NOMO-1 (cell line): ENCODE data around the gene C1QTNF12.
A peak's percentile ranks its signal among the peaks of the same experiment; 100 is the strongest.

Source experiments
- DNase-seq, 2 experiments: peaks; one replicate each; lab custom pipeline; 2025; ENCODE audit not compliant: unreplicated experiment in 2 of 2; lab: John Stamatoyannopoulos, UW

C1QTNF12 gene

DNA sequence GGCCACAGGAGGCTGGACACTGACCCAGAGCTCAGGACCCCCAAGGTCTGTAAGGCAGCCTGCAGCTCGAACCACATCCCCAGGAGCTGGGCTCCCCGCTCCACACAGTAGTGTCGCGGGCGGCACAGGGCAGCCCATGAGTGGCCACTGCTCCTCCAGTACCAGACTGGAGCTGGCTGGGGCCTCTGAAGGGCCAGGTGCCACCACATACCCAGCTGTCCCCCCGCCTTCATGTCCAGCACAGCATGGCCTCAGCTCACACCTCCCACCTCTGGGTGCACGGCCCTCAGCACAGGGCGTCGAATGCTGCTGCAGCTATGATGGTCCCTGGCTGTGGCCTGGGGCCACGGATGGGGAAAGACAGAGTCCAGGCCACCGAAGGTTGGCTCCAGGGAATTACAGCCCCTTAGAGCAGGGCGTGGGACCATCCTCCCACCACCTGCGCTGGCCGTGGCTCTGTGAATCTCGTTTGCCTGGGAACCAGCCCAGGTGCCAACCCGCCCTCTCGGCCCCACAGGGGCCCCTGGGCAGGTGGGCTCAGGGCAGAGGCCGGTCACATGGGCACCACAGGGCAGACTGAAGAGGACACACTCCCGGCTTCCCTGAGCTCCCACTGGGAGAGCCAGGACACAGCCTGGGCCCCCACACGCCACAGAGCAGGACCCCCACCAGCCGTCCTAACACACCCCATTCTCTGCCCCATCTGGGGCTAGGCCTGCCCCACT is 30.5 kb downstream of the C1QTNF12 start:
- DNase-seq: no peak

DNA sequence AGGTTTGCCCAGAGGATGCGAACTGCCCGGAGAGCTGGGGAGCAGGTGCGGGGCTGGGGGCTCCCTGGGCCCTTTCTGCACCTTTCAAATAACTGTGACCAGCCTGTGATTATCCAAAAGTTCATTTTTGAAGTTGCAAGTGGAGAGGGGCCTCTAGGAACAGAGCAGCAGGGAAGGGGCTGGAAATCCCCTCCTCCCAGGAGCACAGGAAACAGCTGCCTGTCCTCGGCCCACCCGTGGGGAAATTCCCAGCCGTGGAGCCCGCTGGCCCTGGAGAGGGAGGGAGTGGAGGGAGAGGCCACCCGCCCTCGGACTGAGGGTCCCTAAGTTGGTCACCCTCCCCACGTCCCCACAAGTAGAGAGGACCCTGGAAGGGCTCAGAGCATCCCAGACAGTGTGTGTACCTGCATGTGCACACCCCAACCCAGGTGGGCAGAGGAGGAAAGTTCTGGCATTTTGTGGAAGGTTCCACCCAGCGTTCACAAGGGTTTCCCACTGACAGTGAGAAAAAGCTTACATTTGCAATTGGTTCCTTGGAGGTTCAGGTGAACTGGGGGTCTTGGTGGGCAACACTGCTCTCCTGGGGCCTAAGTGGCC is 31.3 kb downstream of the C1QTNF12 start:
- no peak for DNase-seq

DNA sequence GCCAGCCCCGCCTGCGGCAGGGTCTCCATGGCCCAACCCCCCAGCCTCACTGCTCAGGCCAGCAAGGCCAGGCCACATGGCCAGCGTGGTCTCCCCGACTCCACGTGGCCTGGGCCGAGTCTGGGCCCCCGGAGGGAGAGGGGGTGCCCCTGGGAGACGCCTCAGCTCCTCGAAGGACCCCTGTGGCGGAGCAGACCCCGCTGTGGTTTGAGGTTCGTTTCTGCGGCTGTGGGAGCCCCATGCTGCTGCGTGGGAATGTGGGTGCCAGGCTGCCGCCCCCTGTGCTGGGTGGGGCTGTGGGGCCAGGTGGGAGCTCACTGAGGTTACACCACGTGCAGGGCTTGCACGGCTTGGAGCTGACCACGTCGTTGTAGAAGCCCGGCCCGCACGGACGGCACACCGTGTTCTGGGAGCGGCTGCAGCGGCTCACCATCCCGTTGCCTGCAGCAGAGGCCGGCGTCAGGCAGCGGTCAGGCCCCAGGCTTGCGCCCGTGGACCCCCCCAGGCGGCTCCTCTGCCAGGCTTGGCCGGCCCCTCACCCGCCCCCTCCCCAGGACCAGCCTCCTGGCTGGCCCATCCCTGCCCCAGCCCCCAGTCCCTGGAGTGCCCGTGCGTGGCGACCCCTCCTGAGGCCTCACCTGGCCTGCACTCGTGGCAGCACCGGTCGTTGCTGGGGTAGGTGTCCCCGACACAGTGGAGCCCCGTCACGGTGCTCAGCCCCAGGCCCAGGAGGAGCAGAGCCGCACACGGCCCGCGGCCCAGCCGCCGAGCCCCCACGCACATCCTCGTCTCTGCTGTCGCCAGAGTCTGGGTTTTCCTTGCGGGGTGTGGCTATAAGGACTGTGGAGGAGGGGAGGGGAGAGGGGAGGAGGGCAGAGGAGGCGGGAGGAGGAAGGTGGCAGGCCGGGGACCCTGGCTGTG is 32.9 kb downstream of the C1QTNF12 start, which contains the start of gene TNFRSF4:
Gene TNFRSF4 (minus strand): TSS at position 809 of the 921 bp plus-strand sequence. CDS start 26 bp downstream, at position 783.
- no peak for DNase-seq

DNA sequence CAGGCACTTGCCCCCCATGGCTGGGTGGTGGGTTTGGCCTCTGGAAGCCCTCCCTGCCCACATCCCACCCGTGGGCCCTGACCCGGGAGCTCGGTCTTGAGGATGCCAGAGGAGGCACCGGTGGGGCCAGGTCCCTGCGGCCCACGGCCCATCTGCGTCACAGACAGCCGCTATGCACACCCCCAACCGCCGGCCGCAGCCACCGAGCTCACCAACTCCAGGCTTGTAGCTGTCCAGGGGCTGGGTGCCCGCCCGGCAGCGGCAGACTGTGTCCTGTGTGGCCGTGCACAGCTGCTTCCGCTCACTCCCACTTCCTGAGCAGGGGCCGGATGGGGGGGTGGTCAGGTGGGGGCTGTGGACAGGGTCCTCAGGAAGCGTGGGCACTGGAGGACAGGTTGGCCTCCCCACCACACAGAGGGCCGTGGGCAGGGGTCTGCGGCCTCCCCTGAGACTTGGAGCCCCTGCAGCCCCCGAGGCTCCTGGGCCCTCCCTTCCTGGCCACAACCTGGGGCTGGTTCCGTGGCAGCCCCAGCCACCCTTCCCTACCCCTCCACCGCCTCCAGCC is 33.7 kb downstream of the C1QTNF12 start:
- DNase-seq: no peak

DNA sequence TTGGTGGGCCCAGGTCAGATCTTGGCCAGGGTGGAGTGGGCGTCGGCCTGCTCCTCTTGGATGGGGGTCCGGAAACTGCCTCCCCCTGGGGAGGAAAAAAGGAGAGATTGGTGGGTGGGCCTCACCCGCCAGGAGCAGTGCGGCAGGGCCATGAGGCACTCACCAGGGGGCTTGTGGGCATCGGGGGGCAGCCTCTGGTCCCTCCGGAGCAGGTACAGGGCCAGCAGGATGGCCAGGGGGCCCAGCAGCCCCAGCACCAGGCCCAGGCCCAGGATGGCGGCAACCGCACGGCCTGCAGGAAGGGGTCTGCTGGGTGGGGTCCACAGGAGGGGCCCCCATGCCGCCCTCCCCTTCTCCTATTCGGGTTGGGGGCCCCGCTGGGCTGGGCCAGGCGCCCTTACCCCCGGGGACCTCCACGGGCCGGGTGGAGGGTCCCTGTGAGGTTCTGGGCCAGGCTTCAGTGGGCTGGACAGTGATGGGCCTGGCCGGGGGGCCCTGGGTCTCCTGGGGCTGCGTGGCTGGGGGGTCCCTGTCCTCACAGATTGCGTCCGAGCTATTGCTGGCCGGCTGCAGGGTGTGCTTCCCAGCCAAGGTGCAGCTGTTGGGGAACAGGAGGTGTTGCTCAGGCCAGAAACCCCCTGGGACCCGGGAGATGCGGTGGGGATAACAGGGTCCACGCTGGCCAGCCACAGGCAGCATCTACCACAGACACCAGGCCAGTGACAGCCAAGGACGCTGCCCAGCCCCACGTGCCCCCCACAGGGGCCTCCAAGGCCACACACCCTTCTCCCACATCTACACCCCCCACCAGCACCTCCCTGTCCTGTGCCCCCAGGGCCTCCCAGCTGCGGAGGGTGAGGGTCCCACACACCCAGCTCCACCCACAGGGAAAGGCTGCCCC is 34.7 kb downstream of the C1QTNF12 start:
- no peak for DNase-seq

DNA sequence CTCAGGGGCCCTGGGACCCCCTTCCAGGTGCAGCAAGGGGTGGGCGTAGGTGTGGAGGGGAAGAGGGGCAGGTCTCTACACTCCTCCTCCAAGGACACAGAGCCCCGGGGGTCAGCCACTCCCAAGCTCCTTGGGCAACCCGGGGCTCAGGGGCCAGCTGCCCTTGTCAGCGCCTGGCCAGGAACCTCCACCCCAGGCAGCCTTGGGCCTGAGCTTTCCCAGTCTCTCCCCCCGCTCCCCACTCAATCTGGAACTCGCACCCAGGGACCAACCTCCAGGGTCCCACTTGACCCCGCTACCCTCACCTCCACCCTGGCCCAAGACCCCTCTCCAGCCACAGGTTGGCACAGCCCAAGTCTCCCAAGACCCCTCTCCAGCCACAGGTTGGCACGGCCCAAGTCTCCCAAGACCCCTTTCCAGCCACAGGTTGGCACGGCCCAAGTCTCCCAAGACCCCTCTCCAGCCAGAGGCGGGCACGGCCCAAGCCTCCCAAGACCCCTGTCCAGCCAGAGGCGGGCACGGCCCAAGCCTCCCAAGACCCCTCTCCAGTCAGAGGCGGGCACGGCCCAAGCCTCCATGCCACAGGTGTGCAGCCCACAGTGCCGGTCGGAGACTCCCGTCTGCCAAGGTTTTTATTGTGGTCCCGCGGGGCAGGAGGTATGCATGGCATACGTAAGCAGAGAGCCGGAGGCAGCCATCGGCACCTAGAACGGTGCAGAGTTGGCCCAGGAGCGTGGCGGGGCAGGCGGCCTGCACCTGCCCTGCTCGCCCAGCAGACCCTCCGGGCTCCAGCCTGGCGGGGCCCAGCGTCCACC is 35.6 kb downstream of the C1QTNF12 start:
- no peak for DNase-seq

DNA sequence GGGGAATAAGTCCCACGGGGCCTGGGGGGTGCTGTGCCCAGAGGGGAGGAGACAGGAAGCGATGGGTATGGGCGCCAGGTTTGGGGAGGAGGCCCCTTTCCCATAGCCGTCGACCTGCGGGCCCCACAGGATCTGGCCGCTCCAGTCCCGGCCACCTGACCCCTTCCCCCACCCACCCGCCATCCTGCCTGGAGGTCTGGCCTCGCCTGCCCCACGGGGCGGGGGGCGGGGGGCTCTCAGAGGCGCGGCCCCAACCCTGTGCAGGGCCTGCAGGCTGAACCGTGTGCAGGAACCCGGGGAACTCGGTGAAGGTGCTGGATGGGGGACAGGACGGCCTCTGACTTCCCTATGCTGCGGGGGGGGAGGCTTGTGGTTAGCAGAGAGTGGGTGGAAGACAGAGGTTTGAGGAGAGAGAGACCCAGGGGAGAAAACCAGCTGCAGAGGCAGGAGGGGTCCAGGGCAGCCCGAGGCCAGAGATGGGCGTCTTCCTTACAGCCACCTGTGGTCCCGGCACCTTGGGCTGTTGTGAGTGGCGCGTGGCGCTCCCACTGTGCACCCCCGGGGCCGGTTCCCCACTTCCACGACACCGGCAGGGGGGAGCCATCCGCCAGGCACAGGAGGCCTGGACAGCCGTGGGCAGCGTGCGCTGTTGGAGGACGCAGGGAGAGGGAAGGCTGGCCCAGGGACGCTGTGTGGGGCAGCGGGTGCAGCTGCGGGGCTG is 37.6 kb downstream of the C1QTNF12 start:
- peak in 1 of 2 experiments; percentile 27 for DNase-seq

DNA sequence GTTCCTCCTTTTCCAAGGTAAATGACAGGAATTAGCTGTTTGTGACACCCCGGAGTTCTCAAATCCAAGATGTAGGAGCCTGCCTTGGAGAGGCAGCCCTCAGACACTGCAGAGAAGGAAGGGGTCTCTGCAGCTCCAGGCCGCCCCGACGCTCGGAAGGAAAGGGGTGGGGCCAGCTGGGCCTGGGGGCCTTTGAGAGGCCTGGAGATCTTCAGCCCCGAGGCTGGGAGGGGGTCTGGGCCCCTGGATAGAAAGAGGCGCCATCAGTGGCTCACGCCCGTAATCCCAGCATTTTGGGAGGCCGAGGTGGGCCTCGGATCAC is 39.0 kb downstream of the C1QTNF12 start:
- no peak for DNase-seq

DNA sequence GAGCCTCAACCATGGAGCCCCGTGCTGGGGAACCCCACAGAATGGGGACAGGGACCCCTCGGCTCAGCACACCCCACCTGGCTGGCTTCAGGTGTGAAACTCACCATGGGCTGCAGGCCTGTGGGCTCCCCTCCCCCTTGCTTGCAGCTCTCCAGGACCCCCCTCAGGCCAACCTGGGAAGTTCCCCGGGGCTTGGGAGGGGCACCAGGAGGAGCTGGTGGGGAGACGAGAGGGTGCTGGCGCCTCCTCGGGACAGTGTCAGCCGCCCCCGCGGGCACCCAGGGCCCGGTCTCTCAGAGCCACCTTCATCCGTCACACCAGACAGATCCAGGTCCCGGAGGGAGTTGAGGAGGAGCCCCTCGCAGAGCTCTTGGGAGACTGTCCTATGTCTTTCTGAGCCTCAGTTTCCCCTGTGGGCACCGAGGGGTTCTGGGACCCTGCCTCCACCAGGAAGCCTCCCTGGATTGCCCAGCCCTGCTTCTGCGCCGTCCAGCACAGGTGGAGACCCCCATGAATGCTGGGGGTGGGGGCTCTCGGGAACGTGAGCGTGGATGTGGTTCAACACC is 39.5 kb downstream of the C1QTNF12 start:
- no peak for DNase-seq

DNA sequence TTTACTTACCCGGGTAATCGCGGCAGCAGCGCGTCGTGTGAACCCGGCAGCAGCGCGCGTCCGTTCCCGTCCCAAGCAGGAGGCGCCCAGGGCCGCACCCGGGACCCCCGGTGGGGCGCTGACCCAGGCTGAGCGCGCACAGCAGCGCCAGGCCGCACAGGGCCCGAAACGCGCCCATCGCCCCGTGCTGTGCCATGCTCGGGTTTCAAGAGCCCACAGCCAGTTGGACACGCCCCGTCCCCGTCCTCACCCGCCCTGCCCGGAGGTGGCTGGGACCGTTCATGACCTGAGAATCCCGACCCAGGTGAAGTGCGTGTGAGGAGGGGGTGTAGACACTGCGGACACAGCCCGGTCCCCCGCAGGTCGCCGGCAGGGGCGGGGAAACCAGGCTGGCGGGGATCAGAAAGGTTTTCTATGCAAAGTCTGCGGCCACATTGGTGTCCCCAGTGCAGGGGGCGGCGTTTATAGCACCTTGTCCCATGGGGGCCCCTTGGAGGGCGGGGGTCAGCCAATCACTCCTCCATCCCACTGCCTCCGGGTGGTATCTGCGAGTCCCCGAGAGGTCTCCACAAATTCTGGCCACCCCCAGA is 40.1 kb downstream of the C1QTNF12 start, which contains the start of gene TNFRSF18:
Gene TNFRSF18 (minus strand): TSS at position 217 of the 590 bp plus-strand sequence. CDS start 21 bp downstream, at position 196.
- DNase-seq: no peak

DNA sequence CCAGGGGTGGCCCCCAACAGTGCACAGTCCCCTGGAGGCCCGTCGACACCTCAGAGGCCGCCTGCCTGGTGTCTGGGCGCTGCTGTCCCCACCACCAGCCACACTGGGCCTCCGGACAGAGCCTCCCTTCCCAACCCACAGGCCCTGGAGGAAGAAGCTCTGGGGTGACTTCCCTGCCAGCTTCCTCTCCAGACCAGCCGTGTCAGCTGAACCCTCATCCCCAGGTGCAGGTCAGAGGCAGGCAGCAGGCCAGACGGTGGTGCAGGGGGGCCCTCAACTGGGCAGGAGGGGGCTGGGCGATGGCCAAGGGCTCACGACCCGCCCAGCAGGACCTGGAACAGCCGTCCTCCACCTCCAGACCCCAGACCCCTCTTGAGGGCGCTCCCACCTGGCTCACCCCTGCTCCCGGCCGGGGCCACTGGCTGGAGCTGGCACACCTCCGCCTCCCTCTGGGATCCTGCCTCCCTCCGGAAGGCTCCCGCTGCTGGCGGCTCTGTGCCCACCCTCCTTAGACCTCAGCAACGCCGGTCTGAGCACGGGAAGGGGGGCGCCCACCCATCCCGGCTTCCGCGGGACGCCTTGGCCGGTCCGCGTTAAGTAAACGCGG is 40.6 kb downstream of the C1QTNF12 start:
- DNase-seq: no peak

DNA sequence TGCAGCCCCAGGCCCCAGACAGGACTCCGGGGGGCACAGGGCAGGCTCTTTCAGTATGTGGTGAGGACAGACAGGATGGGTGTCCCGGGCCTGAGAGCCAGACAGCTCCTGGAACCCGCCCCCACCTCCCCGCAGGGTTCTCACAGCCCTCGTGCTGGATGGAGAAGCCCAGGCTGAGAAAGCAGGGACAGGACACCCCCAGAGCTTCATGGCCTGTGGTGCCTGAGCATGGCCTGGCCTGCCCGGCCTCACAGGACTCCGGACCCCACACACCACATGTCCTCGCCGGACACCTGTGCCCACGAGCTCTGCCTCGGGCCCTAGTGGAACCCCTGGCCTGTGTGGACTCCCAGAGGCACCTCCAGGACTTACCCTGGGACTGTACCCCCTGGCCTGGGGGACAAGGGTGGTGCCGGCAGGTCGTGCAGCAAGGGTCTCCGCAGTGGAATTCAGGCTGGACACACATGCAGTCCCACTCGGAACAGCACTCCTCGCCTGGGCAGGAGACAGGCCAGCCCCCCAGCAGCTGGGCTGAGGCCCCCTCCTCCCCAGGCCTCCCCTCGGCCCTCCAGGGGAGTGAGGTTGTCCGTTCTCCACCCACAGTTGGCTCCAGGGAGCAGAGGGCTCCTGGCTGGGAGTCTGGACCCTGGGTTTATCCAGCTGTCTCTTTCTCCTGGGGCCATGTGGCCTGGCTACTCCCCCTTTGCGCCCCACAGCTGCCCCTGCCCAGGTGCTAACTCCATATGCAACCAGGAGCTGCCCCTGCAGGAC is 41.3 kb downstream of the C1QTNF12 start:
- no peak for DNase-seq

DNA sequence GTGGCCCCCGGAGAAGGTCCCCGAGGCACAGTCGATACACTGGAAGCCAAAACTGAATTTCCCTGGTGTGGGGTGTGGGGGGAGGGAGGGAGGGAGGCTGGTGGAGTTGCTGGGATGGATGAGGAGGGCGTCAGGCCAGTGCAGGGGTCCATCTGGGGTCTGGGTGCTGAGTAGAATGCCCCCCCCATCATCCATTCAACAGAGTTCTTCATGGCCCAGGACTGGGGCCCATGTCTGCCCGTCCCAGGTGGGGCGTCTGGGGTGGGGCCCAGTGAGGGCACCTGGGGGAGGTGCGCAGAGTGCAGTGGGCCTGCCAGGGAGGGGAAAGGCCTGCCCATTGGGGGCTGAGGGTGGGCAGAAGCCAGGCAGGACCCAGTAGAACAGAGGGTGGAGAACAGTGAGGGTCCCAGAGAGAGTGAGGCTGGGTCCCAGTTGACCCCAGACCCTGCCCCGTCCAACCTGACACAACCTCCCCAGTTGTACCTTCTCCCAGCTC is 42.0 kb downstream of the C1QTNF12 start:
- DNase-seq: no peak

DNA sequence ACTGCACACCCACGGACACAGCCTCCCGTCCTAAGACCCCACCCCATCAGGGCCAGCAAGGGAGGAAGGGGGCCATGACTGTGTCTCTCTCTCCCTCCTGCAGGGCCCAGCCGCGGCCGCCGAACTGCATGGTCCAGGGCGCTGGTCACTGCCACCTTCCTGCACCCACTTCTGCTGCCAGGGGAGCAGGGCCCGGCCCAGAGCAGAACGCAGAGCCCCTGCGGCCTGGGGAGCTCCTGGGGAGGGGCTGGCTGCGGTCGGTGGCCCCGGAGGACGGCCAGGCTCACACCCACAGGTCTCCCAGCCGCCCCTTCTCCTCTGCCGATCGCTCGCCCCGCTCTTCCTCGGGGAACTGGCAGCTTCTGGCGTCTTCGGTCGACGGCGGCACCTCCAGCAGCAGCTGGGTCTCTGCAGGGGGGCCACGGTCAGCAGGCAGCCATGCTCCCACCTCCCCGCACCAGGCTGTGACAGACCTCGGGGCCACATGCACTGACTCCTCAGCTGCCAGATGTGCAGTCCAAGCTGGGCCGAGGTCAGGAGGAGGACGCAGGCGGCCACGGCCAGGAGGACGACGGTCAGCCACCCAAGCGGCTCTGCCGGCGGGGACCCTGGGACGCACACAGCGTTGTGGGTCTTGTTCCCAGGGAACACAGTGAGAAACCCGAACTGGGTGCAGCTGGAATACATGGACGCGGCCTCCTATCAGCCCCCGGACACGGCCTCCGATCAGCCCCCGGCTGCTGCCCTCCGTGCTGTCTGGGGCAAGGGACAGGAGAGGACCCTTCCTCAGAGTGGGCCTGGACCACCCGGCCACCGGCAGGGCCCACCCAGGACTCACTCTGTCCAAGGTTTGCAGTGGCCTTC is 42.7 kb downstream of the C1QTNF12 start:
- DNase-seq: no peak

DNA sequence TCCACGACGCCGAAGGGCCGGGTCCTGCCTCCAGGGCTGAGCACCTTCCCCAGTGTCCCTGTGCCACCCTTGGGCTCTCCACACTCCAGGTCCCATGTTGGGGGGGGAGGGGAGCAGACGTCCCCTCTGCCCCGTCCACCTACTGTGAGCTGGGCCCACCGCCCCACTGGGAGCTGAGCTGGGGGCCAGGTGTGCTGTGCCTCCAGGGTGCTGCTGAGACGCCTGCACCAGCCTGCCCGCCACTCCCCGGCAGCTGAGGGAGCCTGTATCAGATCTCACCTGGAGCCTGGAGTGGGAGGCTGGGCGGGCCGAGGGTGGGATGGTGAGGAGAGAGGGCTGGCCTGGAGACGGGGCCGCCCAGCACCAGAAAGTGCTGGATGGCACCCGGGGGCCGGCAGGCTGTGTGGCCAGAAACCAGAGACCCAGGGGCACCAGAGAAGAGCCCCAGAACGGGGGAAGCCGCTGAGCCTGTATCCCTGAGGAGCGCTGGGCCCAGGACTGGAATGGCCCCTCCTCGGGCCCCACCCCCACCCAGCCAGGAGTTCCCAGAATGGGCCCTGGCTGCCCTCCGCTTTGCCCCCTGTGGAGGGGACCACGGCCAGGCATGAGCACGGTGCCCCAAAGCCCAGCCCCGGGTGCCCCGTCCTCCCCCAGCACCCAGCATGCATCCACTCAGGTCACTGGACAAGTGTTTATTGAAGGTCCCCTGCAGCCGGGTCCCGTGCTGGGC is 43.5 kb downstream of the C1QTNF12 start:
- no peak for DNase-seq
